A549 (cell line): Measurements from ENCODE around the gene RAPGEF2. TPM values are rescaled to one million over a fixed set of nuclear protein-coding genes. Genes with fewer than 3 reads are reported as not detected.

Experiments
- ATAC-seq, 2 experiments: fragments of 200-7000 bp in 1 of 2; fragments of >200 bp in 1 of 2; cut with Nextera tagmentation in 1 of 2; cut with Tn5 transposase in 1 of 2; 3 replicates each; pipeline versions ENCODE4 v1.8.0 to v1.9.1; 2018 to 2020; ENCODE audit warnings: mild to moderate bottlenecking in 1 of 2, moderate library complexity in 1 of 2
- CTCF ChIA-PET: fragments of 300-600 bp; sonication (Branson Sonifier 250); formaldehyde crosslinking; extraction: SDS; loops from one replicate; lab custom pipeline; 2021; ENCODE audit warnings: antibody characterized with exemption, inconsistent platforms; lab: Yijun Ruan, JAX
- POLR2A ChIA-PET: fragments of 350-600 bp; formaldehyde crosslinking; extraction: SDS; loops from one replicate; lab custom pipeline; 2021; ENCODE audit warnings: antibody characterized with exemption, inconsistent platforms; lab: Yijun Ruan, JAX
- DNase-seq, 2 experiments: peaks; one replicate each; pipeline versions ENCODE4 v3.0.0 to v3.0.0-alpha.2; 2011 to 2016; ENCODE audit warnings: low read depth in 1 of 2, low spot score in 1 of 2
- FAIRE-seq: peaks from 2 replicates; lab custom pipeline; 2011; peaks lifted over from hg19 to GRCh38; lab: Jason Lieb, UNC
- H3K27ac ChIP-seq, 2 experiments: fragments of >200 bp; sonication (Bioruptor Twin); formaldehyde crosslinking; 3 replicates each; pipeline ENCODE4 v1.5.1; 2016 to 2017
- H3K4me1 ChIP-seq: fragments of >200 bp; sonication (Bioruptor Twin); formaldehyde crosslinking; 3 replicates; pipeline ENCODE4 v1.6.1; 2016
- H3K4me2 ChIP-seq: fragments of >200 bp; sonication (Bioruptor Twin); formaldehyde crosslinking; 3 replicates; pipeline ENCODE4 v1.6.1; 2016
- H3K4me3 ChIP-seq: fragments of >200 bp; sonication (Bioruptor Twin); formaldehyde crosslinking; 3 replicates; pipeline ENCODE4 v1.5.1; 2016
- H3K9me3 ChIP-seq: fragments of >200 bp; sonication (Bioruptor Twin); formaldehyde crosslinking; 3 replicates; pipeline ENCODE4 v1.6.1; 2016
- CBX8 ChIP-seq: fragments of 200-600 bp; sonication (generic); IDR thresholded peaks from 2 replicates; pipeline ENCODE4 v1.6.1; 2016
- CEBPB ChIP-seq, 2 experiments: fragments of >200 bp in 1 of 2; sonication (Bioruptor Twin) in 1 of 2; formaldehyde crosslinking in 1 of 2; IDR thresholded peaks; 2 replicates each; pipeline ENCODE4 v1.6.1; 2012 to 2016
- CHD2 ChIP-seq: fragments of 150-350 bp; IDR thresholded peaks from 2 replicates; pipeline ENCODE4 v1.6.1; 2014; ENCODE audit warnings: low read length; ENCODE audit not compliant: partially characterized antibody
- CHD4 ChIP-seq: fragments of 200-600 bp; sonication (generic); IDR thresholded peaks from 2 replicates; pipeline ENCODE4 v1.6.1; 2016; ENCODE audit warnings: antibody characterized with exemption, mild to moderate bottlenecking, borderline replicate concordance
- ESRRA ChIP-seq: fragments of 150-350 bp; IDR thresholded peaks from 2 replicates; pipeline ENCODE4 v1.6.1; 2014; ENCODE audit warnings: mild to moderate bottlenecking, low read length, borderline replicate concordance
- FOSB ChIP-seq: fragments of 250-450 bp; sonication (Bioruptor Pico); IDR thresholded peaks from 2 replicates; pipeline ENCODE4 v1.5.0; 2020; ENCODE audit warnings: mild to moderate bottlenecking, moderate library complexity
- FOSL2 ChIP-seq, 2 experiments: fragments of 450-650 bp in 1 of 2; fragments of >200 bp in 1 of 2; sonication (Bioruptor Twin) in 1 of 2; formaldehyde crosslinking; IDR thresholded peaks; 2 replicates each; pipeline versions ENCODE4 v1.5.0 to v1.6.1; 2016 to 2020; ENCODE audit warnings: mild to moderate bottlenecking in 1 of 2, moderate library complexity in 1 of 2
- FOXS1 ChIP-seq: fragments of 250-450 bp; sonication (Bioruptor Pico); IDR thresholded peaks from 2 replicates; pipeline ENCODE4 v1.5.0; 2020; ENCODE audit warnings: mild to moderate bottlenecking, moderate library complexity
- HOXB5 ChIP-seq: fragments of 250-450 bp; sonication (Bioruptor Pico); IDR thresholded peaks from 2 replicates; pipeline ENCODE4 v1.5.0; 2020; ENCODE audit warnings: mild to moderate bottlenecking, moderate library complexity
- JUN ChIP-seq, 2 experiments: fragments of >200 bp; sonication (Bioruptor Twin); formaldehyde crosslinking; IDR thresholded peaks; 2 replicates in 1 of 2; 3 replicates in 1 of 2; pipeline ENCODE4 v1.6.1; 2016 to 2017
- MAFK ChIP-seq: fragments of 450-650 bp; IDR thresholded peaks from 2 replicates; pipeline ENCODE4 v1.6.1; 2014; ENCODE audit not compliant: partially characterized antibody
- MAZ ChIP-seq: fragments of 150-350 bp; IDR thresholded peaks from 2 replicates; pipeline ENCODE4 v1.6.1; 2014; ENCODE audit warnings: antibody characterized with exemption, low read depth, low read length, borderline replicate concordance
- PHF8 ChIP-seq: fragments of 200-600 bp; sonication (generic); IDR thresholded peaks from 2 replicates; pipeline ENCODE4 v1.6.1; 2016; ENCODE audit warnings: low read depth, mild to moderate bottlenecking, antibody characterized with exemption, moderate library complexity, borderline replicate concordance
- RARB ChIP-seq: fragments of 250-450 bp; sonication (Bioruptor Pico); IDR thresholded peaks from 2 replicates; pipeline ENCODE4 v1.8.0; 2021; ENCODE audit warnings: mild to moderate bottlenecking, moderate library complexity
- RFX5 ChIP-seq: fragments of 450-650 bp; IDR thresholded peaks from 2 replicates; pipeline ENCODE4 v1.7.1; 2014; ENCODE audit warnings: antibody characterized with exemption, mild to moderate bottlenecking, moderate library complexity
- TFCP2L1 ChIP-seq: fragments of 250-450 bp; sonication (Bioruptor Pico); IDR thresholded peaks from 2 replicates; pipeline ENCODE4 v1.5.0; 2021; ENCODE audit warnings: mild to moderate bottlenecking
- TP53 ChIP-seq: fragments of 250-450 bp; sonication (Bioruptor Pico); IDR thresholded peaks from 2 replicates; pipeline ENCODE4 v1.5.0; 2021; ENCODE audit warnings: mild to moderate bottlenecking, moderate library complexity
- ZFP36 ChIP-seq: fragments of 450-650 bp; IDR thresholded peaks from 2 replicates; pipeline ENCODE4 v1.6.1; 2014; ENCODE audit warnings: borderline replicate concordance; ENCODE audit not compliant: partially characterized antibody
- ZNF302 ChIP-seq: fragments of 250-450 bp; sonication (Bioruptor Pico); IDR thresholded peaks from 2 replicates; pipeline ENCODE4 v1.9.0; 2021; ENCODE audit warnings: inconsistent platforms, mild to moderate bottlenecking, moderate library complexity
- WGBS: methylation state at CpG from one replicate; pipeline ENCODE4 v1.1.6; 2017; ENCODE audit errors: missing lambda C conversion rate; 5-methylcytosine and 5-hydroxymethylcytosine counted together
- polyA plus RNA-seq, 4 experiments: library from polyadenylated mRNA; depleted of rRNA in 3 of 4; stranded (reverse); fragments of >200 nt; fragmentation: RNase III in 1 of 4; extraction: RNeasy Plus Mini Kit Qiagen cat#74134 plus additional on column Dnase treatment in 1 of 4; gene quantifications; 2 replicates in 3 of 4; 3 replicates in 1 of 4; pipeline ENCODE4 v1.2.3, GENCODE V29; 2011 to 2017
- TF ChIP-seq, protein P1 (sequence below): fragments of 200-600 bp; sonication (generic); IDR thresholded peaks from 2 replicates; pipeline ENCODE4 v1.6.1; 2016; ENCODE audit warnings: antibody characterized with exemption, mild to moderate bottlenecking, moderate library complexity

RAPGEF2 gene
- polyA plus RNA-seq, 2 of the 4 experiments (the other 2 are of a cell fraction), result 10.7 to 31.8 TPM

DNA sequence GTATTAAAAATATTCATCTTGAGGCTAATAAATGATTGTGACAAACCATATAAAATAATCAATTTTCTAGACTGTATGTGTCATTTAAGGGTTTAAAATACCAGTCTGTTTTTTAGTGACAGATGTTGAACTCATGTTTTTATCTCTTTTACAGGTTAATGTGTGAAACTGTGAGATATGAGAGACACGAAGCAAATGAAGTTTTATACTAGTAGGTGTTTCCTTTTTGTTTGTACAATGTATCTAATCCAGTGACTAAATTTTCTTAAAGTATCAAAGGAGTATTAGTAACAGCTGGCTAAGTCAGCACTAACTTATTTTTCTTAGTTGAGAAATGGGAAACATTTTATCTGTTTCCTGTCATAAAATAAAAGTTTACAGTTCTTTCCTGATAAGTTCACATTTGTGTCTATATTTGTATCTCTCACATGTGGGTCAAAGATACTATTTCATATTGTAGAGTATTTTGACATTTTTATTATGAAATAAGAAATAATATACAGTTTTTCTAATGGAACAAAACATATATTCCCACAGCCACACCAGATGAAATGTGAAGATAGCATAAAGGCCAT lies 90.3 kb downstream of the RAPGEF2 start:
- FAIRE-seq, result no peak
- ChIA-PET POLR2A (no interaction called here), CTCF (no interaction called here)
- WGBS, result 74% methylated on average over 1 of the region's 1 CpG
- TF ChIP-seq FOSB, result no peak
- TF ChIP-seq CBX8, result no peak
- TF ChIP-seq HOXB5, result no peak
- TF ChIP-seq FOXS1 (CRISPR knock-in tag), result no peak
- no peak for TF ChIP-seq MAZ
- Histone ChIP-seq H3K27ac (no peak overlapping the region), H3K4me1 (peaks cover 11% of the 10 kb centered on the region; the same call in 2 of the 3 replicates), H3K4me2 (no peak overlapping the region), H3K9me3 (no peaks in the 10 kb centered on the region), H3K4me3 (no peak overlapping the region)
- ATAC-seq, result no peak
- DNase-seq, result no peak

DNA sequence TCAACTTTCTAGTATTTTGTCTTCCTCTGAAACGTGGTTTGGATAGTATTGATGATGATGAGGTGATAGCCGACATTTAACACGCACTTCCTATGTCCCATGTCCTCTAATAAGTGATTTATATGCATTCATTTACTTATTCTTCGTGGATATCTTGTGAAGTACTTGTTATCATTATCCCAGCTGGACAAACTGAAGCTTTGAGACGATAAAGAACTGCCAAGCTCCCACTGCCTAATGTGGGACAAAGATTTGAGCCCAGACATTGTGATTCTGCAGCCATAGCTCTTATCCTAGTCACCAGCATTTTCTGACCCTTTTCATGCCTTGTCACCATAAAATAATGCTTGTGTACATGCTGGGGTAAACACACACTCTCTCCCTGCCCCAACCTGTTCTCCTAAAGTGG lies 92.5 kb downstream of the RAPGEF2 start:
- CTCF ChIA-PET, result interaction anchor here (1.1 kb wide), 1 partner anchor 339 kb away, joined by 4 read pairs; no protein-coding TSS in a partner anchor
- FAIRE-seq, result no peak

DNA sequence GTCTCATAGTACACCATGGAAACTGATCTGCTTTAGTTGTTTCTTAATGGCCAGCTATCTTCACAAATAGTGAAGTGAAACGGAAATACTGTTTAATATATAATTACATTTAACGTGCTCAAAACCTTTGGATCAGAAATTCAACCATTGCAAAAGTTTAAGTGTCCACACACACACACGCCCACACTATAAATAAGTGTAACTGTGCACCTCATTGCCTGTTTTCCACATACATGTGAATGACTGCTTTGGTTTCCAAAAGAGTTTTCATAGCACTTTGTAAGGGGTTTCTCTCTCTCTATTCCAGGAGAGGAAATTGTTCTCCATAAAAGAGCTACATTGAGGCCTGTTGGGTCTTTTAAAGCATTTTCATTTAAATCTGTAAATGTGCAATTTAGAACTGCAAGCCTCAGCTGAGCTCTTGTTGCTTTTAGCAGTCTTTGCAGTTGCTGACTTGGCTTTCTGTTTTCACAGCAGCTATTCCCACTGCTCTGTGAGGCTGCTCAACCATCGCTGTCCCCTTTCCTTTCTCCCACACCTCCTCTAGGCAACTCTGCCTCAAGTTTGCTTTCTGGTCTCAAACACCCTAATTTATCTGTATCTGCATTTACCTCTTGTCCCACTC lies 94.5 kb downstream of the RAPGEF2 start:
- ChIA-PET CTCF (interaction anchor here (1.6 kb wide), 1 partner anchor 341 kb away, joined by 4 read pairs; no protein-coding TSS in a partner anchor), POLR2A (no interaction called here)
- Histone ChIP-seq H3K4me1 (no peaks in the 10 kb centered on the region; the same call in 2 of the 3 replicates), H3K4me3 (no peak overlapping the region), H3K9me3 (no peaks in the 10 kb centered on the region), H3K4me2 (no peak overlapping the region)
- ATAC-seq, result no peak
- no peak for DNase-seq
- WGBS, result 80% methylated on average over 4 of the region's 4 CpGs
- no peak for FAIRE-seq
- TF ChIP-seq HOXB5 (no peak), JUN (IDR thresholded peaks at IDR 0.05) (no peak), RFX5 (no peak), ZFP36 (no peak), CHD4 (no peak), CHD2 (no peak), RARB (CRISPR knock-in tag) (no peak)
- TF ChIP-seq, all 56 proteins: peak for 0
- no peak overlapping the region for H3K27ac ChIP-seq

More for the DNA sequence above, 92.5 kb downstream of the RAPGEF2 start:
- WGBS, result 70% methylated on average over 5 of the region's 5 CpGs
- peaks cover 7% of the 10 kb centered on the region; the same call in 2 of the 3 replicates for H3K4me1 ChIP-seq
- no peak overlapping the region for H3K4me2 ChIP-seq
- TF ChIP-seq ZNF302 (CRISPR knock-in tag) (no peak), TP53 (CRISPR knock-in tag) (no peak), FOSL2 (IDR thresholded peaks at IDR 0.05) (no peak), FOSL2 (CRISPR knock-in tag; IDR thresholded peaks at IDR 0.05) (no peak), TFCP2L1 (CRISPR knock-in tag) (no peak), CEBPB (IDR thresholded peaks at IDR 0.05) (no peak), MAFK (no peak), PHF8 (no peak), ESRRA (no peak)
- TF ChIP-seq, protein P1, sequence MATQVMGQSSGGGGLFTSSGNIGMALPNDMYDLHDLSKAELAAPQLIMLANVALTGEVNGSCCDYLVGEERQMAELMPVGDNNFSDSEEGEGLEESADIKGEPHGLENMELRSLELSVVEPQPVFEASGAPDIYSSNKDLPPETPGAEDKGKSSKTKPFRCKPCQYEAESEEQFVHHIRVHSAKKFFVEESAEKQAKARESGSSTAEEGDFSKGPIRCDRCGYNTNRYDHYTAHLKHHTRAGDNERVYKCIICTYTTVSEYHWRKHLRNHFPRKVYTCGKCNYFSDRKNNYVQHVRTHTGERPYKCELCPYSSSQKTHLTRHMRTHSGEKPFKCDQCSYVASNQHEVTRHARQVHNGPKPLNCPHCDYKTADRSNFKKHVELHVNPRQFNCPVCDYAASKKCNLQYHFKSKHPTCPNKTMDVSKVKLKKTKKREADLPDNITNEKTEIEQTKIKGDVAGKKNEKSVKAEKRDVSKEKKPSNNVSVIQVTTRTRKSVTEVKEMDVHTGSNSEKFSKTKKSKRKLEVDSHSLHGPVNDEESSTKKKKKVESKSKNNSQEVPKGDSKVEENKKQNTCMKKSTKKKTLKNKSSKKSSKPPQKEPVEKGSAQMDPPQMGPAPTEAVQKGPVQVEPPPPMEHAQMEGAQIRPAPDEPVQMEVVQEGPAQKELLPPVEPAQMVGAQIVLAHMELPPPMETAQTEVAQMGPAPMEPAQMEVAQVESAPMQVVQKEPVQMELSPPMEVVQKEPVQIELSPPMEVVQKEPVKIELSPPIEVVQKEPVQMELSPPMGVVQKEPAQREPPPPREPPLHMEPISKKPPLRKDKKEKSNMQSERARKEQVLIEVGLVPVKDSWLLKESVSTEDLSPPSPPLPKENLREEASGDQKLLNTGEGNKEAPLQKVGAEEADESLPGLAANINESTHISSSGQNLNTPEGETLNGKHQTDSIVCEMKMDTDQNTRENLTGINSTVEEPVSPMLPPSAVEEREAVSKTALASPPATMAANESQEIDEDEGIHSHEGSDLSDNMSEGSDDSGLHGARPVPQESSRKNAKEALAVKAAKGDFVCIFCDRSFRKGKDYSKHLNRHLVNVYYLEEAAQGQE, result no peak
- ATAC-seq (no peak), DNase-seq (no peak)
- H3K27ac ChIP-seq, result no peak overlapping the region
- H3K9me3 ChIP-seq, result no peaks in the 10 kb centered on the region
- POLR2A ChIA-PET, result interaction anchor here (0.5 kb wide), 1 partner anchor 461 kb away, joined by 3 read pairs; no protein-coding TSS in a partner anchor
- no peak overlapping the region for H3K4me3 ChIP-seq
